GM12891 (cell line): ENCODE measurements around the gene PROM1.

ENCODE experiments used
- POLR2A ChIP-seq: IDR thresholded peaks from 2 replicates; pipeline ENCODE4 v1.6.1; 2011; ENCODE audit warnings: low read depth, low read length, control low read depth
- POLR2AphosphoS5 ChIP-seq: IDR thresholded peaks from 2 replicates; pipeline ENCODE4 v1.6.1; 2011; ENCODE audit warnings: low read depth, low read length, control low read depth

GRCh38 chr4:16125571-16126445 is 42.0 kb upstream of the PROM1 start:
- TF ChIP-seq POLR2A (no peak), POLR2AphosphoS5 (no peak)
